DMS53 (cell line): Measurements from ENCODE around the gene AMN1.

ENCODE experiments used
- DNase-seq: peaks from one replicate; lab custom pipeline; 2025; lab: John Stamatoyannopoulos, UW

Gene AMN1

DNA sequence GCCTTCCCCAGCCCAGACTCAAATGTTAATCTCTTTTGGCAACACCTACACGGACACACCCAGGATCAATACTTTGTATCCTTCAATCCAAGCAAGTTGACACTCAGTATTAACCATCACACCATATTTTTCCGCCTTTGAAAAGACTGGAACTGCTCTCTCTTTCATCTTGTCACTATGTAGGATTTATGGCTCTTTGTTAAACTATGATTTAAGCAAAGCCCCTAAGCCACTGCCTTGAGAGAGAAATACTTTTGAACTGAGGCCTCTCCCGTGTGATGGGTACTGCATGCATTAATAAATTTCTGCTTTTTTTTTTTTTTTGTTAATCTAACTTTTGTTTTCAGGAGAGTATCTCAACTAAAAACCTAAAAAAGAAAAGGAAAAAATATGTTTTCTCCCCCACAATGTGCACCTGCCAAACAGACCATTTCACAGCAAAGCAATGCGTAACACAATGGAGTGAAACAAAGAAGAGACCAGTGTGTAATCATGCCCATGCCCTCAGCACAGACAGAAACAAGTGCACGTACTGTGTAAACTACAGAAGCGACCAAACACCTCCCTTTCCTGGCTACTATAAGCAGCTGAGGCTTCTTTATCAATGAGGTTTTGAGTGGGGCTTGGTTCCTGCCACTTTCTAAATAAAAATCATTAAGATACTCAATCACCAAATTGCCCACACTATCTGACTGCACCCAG is 97.6 kb downstream of the AMN1 start:
- no peak for DNase-seq

DNA sequence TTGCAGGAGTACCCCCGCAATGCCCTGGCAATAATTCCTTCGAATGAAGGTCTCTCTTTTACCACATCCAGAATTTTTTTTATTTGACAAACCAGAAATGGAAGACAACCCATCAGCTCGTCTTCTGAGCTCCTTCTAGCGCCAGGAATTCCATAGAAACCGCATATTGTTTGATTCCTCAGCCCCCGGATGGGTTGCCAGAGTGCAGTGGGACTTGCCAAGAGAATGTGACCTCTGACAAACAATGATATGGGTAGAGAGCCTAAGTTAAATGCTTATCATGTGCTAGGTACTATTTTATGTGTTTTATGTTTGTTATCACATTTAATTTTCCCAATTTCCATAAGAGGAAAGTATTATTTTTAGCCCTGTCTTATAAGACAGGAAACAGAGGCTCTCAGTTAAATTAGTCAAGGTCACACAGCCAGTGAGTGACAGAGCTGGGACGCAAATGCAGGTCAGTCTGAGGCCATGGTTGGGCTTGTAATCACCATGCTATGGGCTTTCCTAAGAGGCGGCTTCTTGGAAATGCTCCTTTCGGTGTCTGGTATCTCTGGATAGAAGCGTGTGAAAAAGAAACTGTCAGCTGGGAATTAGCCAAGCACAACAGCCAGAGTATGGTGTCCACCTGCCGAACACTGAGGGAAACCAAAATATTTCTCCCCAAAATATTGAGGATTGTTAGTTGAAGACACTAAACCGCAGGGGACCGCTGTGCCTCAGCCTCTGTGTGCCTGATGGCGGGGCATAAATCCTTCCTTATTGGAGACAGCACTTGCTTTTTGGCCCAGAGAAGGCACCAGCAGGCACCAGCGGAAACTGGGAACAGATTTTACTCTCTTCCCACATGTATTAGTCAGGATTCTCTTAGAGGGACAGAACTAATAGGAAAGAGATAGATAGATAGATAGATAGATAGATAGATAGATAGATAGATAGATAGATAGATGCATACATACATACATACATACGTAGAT is 98.8 kb downstream of the AMN1 start:
- DNase-seq, result no peak

DNA sequence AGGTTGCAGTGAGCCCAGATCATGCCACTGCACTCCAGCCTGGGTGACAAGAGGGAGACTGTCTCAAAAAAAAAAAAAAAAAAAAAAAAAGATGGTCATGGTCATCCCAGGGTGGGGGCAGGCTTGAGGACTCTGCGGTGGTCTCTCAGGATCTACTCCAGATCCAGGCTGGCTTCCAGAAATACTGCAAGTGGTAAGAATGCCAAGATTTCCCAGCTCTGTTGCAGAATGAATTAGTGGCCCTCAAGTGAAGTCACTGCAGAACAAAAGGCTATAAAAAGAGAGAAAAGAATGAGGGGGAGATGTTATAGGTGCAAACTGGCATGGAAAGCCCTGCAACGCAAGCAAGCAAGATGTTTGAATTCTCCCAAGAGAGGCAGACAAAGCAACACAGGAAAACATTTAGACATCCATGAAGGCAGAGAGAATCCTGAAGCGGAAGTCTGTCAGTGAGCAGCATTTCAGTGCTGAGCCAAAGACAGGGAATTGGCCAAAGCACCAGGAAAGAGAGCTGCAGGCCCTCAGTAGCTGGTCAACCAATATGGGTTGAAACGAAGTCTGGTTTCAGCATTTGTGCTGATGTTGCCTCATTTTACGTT is 101.3 kb downstream of the AMN1 start:
- DNase-seq, result no peak

DNA sequence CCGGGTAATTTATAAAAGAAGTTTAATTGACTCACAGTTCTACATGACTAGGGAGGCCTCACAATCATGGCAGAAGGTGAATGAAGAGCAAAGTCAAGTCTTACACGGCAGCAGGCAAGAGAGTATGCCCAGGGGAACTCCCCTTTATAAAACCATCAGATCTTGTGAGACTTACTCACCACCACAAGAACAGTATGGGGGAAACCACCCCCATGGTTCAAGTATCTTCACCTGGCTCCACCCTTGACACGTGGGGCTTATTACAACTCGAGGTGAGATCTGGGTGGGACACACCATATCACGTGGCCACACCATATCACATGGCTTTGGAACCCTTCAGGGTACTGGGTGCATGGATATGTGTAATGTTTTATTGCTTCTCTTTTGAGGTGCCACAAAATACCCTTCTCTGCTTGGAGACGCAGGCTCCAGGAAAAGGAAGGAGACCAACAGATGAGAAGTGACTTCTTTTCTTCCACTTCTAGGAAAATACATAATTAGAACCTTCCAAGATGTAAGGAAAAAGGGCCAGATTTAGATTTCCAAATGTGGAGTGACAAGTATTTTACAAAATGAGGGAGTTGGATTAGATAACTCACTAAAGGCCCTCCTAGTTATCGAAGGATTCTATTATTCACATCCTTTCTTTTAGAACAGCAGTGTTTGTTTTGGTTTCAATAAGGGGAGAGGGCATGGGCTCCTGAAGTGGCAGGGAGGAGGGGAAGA is 102.4 kb downstream of the AMN1 start:
- no peak for DNase-seq

DNA sequence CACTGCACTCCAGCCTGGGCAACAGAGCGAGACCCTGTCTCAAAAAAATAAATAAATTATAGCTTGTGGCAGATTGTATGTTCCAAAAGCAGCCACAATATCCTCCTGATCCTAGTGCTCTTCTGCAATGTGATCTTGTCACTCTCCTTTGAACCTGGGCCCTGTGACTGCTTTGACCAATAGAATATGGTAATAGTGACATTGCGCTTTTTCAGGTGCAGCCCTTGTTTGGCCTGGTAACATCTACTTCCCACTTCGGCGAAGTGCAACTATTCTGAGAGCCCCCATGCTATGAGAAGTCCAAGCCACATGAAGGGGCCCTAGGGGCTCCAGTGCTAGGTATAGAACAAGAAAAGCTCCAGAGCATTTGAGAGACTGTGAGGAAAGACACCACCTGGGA is 106.8 kb downstream of the AMN1 start:
- no peak for DNase-seq
